SU-DHL-6 (cell line): Measurements from ENCODE around the gene HLA-F.
A peak's percentile ranks its signal among the peaks of the same experiment; 100 is the strongest.

Experiments
- H2AFZ ChIP-seq: fragments of 200-600 bp; sonication (generic); 2 replicates; pipeline ENCODE4 v1.6.1; 2014; ENCODE audit warnings: low read depth, mild to moderate bottlenecking, moderate library complexity, mixed read lengths, antibody characterized with exemption, low read length; ENCODE audit not compliant: severe bottlenecking
- H3F3A ChIP-seq: fragments of 200-600 bp; shearing (Covaris generic); 2 replicates; pipeline ENCODE4 v1.6.0; 2016; ENCODE audit warnings: antibody characterized with exemption, mild to moderate bottlenecking; ENCODE audit not compliant: insufficient read depth
- H3K27ac ChIP-seq: fragments of 200-600 bp; sonication (generic); 2 replicates; pipeline ENCODE4 v1.5.1; 2016; ENCODE audit warnings: low read depth, mild to moderate bottlenecking, low read length, moderate library complexity, mixed read lengths
- H3K27me3 ChIP-seq: fragments of 200-600 bp; sonication (generic), shearing (Covaris generic); 2 replicates; pipeline ENCODE4 v1.6.0; 2014; ENCODE audit warnings: mild to moderate bottlenecking, low read length
- H3K36me3 ChIP-seq: fragments of 200-600 bp; sonication (generic); 2 replicates; pipeline ENCODE4 v1.6.1; 2014; ENCODE audit warnings: mild to moderate bottlenecking, low read length, mixed read lengths
- H3K4me2 ChIP-seq: fragments of 300-600, 200-600 bp; shearing (Covaris generic), sonication (generic); 2 replicates; pipeline ENCODE4 v1.6.0; 2014; ENCODE audit warnings: low read length, low read depth, mild to moderate bottlenecking; ENCODE audit not compliant: poor library complexity, severe bottlenecking
- H3K4me3 ChIP-seq: fragments of 200-600 bp; sonication (generic); 2 replicates; pipeline ENCODE4 v1.5.1; 2014; ENCODE audit warnings: antibody characterized with exemption, low read length, mild to moderate bottlenecking, mixed read lengths; ENCODE audit not compliant: insufficient read depth, poor library complexity, severe bottlenecking
- H3K79me2 ChIP-seq: fragments of 200-600 bp; sonication (generic); 2 replicates; pipeline ENCODE4 v1.6.1; 2014; ENCODE audit warnings: mild to moderate bottlenecking, low read length, moderate library complexity; ENCODE audit not compliant: insufficient read depth
- H3K9ac ChIP-seq: fragments of 200-600 bp; sonication (generic); 2 replicates; pipeline ENCODE4 v1.7.0; 2014; ENCODE audit warnings: mild to moderate bottlenecking, low read length
- H3K9me2 ChIP-seq: fragments of 200-600 bp; sonication (generic); replicated peaks from 2 replicates; pipeline ENCODE4 v1.6.1; 2014; ENCODE audit warnings: low read length; ENCODE audit not compliant: insufficient read depth
- H3K9me3 ChIP-seq: fragments of 200-600 bp; sonication (generic); 2 replicates; pipeline ENCODE4 v1.6.1; 2014; ENCODE audit warnings: low read length, mixed read lengths; ENCODE audit not compliant: insufficient read depth
- H4K20me1 ChIP-seq: fragments of 200-600 bp; sonication (generic); 2 replicates; pipeline ENCODE4 v1.6.1; 2014; ENCODE audit warnings: low read depth, mild to moderate bottlenecking, antibody characterized with exemption, low read length, moderate library complexity, mixed read lengths
- EZH2phosphoT487 ChIP-seq: fragments of 200-600 bp; sonication (generic), shearing (Covaris generic); conservative IDR thresholded peaks from 2 replicates; pipeline ENCODE4 v1.6.1; 2018; ENCODE audit warnings: mild to moderate bottlenecking, antibody characterized with exemption, low read length, moderate library complexity, mixed read lengths
- TF ChIP-seq, protein P1 (sequence below): fragments of 200-600 bp; sonication (generic); IDR thresholded peaks from one replicate; pipeline ENCODE4 v1.5.1; 2017; ENCODE audit warnings: antibody characterized with exemption, mild to moderate bottlenecking, low read length, moderate library complexity; ENCODE audit not compliant: insufficient read depth, poor library complexity, severe bottlenecking

Gene HLA-F

DNA sequence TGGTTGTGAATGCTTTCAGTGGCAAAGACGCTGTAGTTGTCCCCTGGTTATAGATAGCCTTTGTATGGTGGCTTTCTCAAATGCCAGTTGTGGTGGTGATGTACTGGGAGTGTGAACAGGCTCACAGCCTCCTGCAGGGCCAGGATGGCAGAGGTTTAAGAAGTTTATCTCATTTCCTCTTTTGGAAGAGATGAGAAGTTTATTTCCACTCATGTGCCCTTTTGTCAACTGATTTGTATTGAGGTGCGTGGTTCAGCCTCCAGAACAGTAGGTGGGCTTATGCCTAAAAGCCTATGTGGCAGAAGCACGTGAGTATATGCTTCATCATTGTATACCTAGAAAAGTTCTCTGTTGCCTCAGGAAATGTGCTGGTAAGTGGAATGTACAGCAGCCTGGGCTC lies 28.6 kb upstream of the HLA-F start:
- Histone ChIP-seq H3K4me2 (no peak overlapping the region), H3K36me3 (no peaks in the 10 kb centered on the region), H3F3A (no peaks in the 10 kb centered on the region), H3K9me3 (no peaks in the 10 kb centered on the region), H3K79me2 (no peaks in the 10 kb centered on the region), H3K4me3 (no peak overlapping the region), H3K27ac (no peak overlapping the region), H3K27me3 (no peaks in the 10 kb centered on the region), H2AFZ (no peak overlapping the region), H4K20me1 (no peaks in the 10 kb centered on the region), H3K9me2 (no peaks in the 10 kb centered on the region), H3K9ac (no peak overlapping the region)
- TF ChIP-seq EZH2phosphoT487 = no peak
- TF ChIP-seq, protein P1, sequence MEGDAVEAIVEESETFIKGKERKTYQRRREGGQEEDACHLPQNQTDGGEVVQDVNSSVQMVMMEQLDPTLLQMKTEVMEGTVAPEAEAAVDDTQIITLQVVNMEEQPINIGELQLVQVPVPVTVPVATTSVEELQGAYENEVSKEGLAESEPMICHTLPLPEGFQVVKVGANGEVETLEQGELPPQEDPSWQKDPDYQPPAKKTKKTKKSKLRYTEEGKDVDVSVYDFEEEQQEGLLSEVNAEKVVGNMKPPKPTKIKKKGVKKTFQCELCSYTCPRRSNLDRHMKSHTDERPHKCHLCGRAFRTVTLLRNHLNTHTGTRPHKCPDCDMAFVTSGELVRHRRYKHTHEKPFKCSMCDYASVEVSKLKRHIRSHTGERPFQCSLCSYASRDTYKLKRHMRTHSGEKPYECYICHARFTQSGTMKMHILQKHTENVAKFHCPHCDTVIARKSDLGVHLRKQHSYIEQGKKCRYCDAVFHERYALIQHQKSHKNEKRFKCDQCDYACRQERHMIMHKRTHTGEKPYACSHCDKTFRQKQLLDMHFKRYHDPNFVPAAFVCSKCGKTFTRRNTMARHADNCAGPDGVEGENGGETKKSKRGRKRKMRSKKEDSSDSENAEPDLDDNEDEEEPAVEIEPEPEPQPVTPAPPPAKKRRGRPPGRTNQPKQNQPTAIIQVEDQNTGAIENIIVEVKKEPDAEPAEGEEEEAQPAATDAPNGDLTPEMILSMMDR = no peak

DNA sequence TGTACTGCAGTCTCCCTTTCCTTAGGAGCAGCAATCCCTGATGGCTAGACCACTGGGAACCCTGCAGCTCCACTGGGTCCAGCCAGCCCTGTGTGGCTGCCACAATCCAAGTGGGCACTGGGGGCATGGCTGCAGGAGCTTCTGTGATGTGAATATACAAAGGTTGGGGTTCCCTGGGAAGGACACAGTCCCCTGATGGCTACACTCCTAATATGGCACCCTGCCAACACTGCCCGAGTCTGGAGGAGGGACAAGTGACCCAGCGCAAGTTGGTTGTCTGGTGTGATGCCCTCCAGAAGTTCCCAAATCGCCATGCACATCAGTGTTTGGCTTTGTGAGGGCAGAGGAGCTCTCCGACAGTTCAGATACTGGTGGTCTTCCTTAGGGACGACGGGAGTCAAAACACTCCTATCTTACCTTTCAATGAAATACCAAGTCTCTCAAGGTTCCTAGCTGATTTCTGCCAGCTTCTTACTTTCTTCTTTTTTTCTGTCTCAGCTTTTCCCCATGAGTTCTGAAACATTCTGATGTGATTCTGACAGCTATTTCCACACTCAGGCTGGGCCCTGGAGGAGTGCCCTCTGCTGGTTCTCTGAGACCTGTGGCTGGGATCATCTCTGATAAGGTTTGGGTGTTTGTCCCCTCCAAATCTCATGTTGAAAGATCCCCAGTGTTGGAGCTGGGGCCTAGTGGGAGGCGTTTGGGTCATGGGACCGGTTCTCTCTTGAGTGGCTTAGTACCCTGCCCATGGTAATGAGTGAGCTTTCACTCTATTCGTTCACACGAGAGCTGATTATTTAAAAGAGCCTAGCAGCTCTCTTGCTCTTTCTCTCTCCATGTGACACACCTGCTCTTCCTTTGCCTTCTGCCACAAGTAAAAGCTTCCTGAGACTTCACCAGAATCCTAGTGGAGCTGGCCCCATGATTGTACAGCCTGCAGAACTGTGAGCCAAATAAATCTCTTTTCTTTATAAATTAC lies 26.8 kb upstream of the HLA-F start:
- Histone ChIP-seq H3K79me2 (no peaks in the 10 kb centered on the region), H3K9ac (no peak overlapping the region), H3F3A (no peaks in the 10 kb centered on the region), H3K36me3 (no peaks in the 10 kb centered on the region), H2AFZ (no peak overlapping the region), H4K20me1 (no peaks in the 10 kb centered on the region), H3K4me2 (no peak overlapping the region), H3K4me3 (no peak overlapping the region), H3K9me3 (no peaks in the 10 kb centered on the region), H3K27me3 (no peaks in the 10 kb centered on the region), H3K9me2 (no peaks in the 10 kb centered on the region), H3K27ac (no peak overlapping the region)
- TF ChIP-seq EZH2phosphoT487 = no peak
- TF ChIP-seq, protein P1 = peak; percentile 80

DNA sequence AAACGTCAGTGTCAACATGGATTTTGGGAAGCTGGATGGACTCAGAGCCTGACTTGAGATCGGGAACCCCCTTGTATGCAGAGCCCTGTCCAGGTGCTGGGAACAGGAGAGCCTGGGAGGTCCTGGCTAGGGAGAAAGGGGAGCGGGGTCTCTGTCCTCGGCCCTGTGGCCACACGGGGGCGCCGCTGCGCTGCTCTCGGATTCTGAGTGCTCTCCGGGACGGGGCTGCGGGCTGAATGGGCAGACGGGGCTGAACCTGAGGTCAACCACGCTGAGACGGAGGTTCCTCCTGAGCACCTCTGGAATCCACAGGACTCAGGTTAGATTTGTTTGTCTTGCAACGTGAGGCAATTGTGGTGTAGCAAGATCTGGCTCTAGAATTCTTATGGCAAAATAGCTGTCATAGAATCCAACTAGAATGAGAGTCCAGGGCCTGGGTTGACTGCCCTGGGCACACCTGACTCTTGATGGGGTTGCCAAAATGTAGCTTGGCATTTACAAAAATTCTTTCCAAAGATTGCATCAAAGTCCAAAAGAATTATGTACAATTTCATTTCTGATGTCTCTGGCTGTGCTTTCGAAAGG lies 20.6 kb upstream of the HLA-F start:
- Histone ChIP-seq H4K20me1 (no peaks in the 10 kb centered on the region), H3K9ac (no peak overlapping the region), H2AFZ (no peak overlapping the region), H3K4me3 (no peak overlapping the region), H3K27ac (no peak overlapping the region), H3K9me3 (no peaks in the 10 kb centered on the region), H3F3A (no peaks in the 10 kb centered on the region), H3K79me2 (no peaks in the 10 kb centered on the region), H3K27me3 (no peaks in the 10 kb centered on the region), H3K36me3 (no peaks in the 10 kb centered on the region), H3K4me2 (no peak overlapping the region), H3K9me2 (no peaks in the 10 kb centered on the region)
- TF ChIP-seq, protein P1 = peak; percentile 68
- no peak for TF ChIP-seq EZH2phosphoT487
